NOMO-1 treated with DMSO at 0.1 percent for 48 hours (cell line): ENCODE data around the gene ZNF436.

Experiments used
- DNase-seq: peaks from one replicate; lab custom pipeline; 2025; ENCODE audit not compliant: unreplicated experiment; lab: John Stamatoyannopoulos, UW

The ZNF436 gene

DNA sequence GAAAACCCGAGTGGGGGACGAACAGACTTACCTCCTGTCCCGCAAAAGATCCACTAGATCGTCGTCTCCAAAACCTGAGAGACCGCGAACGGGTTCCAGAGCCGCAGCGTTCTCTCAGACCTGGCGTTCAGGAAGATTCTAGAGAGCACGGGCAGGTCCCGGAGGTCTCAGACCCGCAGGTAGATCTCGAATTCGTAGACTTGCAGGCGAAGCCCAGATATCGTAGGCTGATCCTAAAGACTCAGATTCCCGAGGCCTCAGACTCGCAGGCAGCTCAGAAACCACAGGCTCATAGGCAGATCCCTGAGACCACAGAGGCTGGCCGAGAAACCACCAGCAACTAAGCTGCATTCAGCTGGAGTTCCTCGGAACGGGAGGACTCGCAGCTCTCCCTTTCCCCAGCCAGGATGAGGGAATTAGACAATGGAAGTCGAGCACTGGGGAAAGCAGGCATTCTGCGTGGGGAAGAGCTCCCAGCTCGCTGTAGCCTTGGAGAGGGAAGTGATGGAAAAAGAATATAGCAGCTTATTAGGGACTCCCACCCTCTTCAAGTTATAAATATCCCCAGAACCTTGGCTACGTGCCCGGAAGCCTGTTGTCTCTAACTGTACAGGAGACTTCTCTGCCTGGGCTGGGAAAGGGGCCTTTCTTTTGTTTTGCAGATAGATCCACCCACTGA, at the start of gene ZNF436:
Gene ZNF436 (minus strand): TSS at position 502 of the 679 bp plus-strand sequence. CDS start 1,831 bp downstream, outside the sequence.
- peak; percentile 34 for DNase-seq

DNA sequence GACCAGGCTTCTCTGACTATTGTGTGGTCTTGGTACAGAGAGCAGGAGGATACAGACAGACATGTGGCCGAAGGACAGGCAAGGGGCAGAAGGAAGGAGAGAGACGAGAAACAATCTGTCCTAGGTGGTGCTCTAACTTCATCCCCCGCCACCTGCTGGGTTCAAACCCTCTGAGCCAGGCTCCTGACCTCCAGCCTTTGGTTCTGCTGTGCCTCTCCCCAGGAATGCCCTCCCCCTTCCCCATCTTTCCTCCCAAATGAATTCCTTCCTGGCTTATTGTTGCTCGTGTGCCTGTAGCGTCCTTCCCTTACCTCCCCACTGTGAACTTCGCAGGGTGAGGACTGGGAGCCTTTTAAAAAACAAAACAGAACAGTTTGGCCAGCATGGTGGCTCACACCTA, 49.5 kb upstream of the ZNF436 start:
- no peak for DNase-seq

DNA sequence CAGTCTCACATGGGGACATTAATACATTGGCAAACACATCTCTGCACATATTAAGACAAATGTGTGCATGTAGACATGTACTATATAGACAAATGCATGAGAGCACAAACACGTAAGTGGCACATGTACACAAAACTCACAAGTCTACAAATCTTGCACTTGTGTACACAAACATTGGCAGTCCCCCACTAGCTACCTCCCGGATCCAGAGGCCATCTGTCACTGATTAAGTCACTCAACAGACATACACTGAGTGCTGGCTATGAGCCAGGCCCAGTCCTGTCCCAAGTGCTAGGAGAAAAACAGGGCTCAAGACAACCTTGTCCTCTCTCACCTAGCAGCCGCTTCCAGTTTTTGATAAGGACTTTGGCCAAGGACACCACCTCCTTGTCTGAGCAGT, 47.9 kb upstream of the ZNF436 start:
- DNase-seq, result no peak

DNA sequence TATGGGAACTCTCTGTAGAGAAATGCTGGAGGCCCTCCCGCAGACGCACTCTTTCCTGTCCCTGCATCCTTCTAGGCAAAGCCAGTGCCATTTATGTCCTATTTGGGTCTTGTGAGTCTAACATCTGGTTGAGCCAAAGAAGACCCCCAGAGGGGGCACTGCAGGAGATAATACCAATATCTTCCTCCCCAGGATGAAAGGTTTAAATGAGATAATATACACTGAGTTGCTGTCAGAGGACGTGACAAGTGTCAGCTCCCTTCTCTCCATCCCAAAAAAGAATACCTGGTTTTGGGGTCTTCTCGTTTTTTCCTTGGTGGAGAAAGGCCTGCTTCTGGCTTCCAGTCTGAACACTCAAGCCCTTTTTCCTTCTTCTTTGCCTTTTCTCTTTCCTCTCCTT, 47.3 kb upstream of the ZNF436 start:
- DNase-seq, result no peak

DNA sequence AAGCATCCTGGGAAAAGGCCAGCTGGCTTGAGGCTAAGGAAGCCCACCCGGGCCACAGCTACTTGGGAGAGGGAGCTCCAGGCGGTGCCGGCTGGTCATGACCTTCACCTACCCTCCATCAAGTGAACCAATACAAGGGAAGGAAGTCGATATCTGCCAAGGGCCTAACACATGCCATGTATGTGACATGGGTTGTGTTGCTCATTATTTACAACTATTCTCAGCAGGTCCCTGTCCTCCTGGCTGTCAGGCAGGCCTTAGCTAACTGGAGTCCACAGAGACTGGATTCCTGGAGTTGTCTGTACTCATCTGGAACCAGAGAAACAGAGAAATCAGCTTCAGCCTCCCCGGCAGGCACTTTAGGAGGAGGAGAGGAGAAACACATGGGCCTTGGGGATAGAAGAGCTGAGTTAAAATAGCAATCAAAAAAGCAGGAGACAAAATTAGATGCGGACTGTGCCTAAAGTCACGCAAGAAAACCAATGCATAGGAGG, 39.2 kb upstream of the ZNF436 start:
- DNase-seq, result no peak

DNA sequence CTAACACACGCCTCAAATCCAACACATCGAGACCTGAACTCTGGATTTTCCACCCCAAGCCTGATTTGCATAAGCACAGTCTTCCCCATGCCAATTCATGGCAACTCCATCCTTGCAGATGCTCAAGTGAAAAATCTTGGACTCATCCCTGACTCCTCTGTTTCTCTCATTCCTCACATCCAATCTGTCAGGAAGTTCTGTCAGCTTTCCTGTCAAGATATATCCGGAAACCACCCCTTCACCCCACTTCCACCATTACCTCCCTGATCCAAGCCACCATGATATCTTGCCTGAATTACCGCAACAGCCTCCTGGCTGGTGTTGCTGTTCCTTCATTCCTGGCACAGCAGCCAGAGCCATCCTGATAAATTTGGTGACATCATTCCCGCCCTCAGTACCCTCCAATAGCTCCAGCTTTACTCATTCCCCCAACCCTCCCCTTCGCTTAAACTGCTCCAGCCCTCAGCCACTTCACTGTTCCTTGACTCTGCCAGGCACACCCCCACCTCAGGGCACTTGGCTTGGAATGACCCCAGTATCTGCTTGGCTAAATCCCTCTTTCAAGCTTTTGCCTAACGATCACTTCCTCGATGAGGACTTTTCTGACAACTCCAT, 37.5 kb upstream of the ZNF436 start:
- DNase-seq, result no peak

DNA sequence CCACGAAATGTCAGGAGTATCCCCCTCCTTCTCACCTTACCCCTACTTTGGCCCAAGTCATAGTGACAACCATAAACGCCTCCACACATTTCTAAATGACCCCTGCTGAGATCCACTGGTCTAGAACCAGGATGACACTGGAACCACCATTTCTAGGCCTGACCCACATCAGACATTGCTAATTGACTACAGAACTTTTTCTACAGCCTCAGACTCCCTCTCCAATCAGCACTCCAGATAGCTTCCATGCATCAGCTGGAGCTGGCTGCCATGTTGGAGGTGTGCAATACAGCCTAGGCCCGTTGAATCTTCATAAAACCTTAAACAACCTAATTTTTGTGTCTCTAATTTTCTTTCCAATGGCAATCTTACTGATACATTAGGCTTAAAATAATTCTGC, 36.3 kb upstream of the ZNF436 start:
- DNase-seq, result no peak

DNA sequence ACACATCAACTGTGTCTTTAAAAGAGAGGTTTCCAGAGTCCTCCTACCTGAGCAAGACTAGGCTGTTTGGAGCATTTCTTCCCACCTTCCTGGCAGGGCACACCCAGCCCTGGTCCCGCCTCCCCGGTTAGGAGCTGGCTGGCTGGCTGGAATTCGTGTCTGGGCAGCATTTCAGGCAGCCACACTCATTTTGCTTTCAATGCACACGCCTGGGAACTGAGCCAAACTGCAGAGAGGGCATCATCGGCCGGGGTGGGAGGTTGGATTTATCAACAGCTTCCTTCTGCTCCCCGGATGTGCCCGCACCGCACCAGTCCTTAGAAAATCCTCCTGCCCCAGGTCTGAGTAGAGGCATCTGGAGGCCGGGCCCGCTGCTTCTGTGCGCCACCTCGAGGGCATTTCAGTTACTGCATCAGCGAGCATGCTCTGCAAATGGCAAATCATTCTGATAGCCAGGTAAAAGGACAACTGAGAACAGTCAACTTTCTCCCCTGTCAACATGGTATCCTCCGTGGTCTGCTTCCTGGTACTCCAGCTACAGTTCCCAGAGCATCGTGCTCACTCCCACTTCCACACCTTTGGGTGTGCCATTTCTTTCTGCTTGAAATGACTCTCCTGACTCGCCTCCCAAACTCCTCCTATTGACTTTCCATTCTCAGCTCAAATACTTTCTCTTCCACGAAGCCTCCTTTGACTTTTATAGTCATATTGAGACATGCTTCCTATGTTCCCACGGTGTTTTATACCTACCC, 34.3 kb upstream of the ZNF436 start:
- peak; percentile 56 for DNase-seq

DNA sequence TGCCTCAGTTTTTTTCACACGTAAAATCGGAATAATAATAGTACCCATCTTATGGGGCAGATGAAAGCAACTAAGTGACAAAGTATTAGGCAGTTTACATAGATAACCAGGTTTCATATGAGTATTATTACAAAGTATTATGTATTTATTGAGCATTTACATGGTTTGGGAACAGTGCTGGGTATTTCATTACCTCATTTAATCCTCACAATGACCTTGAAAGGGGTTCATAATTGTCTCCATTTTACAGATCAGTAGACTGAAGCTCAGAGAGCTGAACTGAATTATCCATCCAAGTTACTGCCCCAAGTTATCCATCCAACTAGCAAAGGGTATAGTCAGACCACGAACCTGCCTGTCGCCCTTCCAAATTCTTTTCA, 33.7 kb upstream of the ZNF436 start:
- no peak for DNase-seq

DNA sequence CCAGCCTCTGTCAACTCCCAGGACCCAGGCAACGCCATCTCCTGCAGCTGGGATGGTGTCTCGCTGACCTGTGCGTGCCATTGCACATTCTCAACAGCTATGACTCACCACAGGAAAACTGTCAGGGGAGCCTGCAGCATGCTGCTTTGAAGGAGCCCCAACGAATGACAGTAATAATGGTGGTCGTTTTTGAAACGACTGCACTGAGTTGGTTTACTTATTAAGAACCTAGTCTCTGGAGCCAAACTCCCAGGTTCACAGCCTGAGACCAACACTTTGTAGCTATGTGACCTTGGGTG, 33.4 kb upstream of the ZNF436 start:
- peak; percentile 24 for DNase-seq

DNA sequence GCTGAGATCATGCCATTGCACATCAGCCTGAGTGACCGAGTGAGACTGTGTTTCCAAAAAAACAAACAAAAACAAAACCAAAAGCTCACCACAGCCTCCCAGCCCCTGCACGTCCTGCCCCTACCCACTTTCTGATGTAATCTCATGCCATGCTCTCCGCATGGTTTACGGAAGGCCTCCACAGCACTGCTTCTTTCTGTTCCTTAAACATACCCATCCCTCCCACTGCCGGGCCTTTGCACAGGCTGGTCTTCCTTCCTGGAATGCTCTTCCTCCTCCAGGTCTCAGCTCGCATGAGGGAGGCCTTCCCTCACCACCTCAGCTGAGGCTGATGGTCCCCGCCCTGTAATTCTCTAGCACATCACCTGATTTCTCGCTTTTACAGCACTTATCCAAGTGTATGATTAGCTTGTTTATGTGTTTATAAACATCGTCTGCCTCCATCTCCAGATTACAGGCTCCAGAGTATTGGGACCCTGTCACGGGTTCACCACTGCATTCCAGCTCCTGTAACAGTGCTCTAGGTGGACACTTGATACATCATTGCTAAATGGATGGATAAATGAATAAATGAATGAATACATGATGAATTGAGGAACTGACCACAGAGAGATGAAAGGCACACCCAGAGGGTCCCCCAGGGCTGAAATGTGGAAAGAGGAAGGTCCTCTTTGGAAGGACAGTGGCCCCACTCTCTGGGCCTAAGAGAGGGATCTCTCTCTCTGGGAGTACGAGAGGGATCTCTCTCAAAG, 32.8 kb upstream of the ZNF436 start:
- peak; percentile 52 for DNase-seq

DNA sequence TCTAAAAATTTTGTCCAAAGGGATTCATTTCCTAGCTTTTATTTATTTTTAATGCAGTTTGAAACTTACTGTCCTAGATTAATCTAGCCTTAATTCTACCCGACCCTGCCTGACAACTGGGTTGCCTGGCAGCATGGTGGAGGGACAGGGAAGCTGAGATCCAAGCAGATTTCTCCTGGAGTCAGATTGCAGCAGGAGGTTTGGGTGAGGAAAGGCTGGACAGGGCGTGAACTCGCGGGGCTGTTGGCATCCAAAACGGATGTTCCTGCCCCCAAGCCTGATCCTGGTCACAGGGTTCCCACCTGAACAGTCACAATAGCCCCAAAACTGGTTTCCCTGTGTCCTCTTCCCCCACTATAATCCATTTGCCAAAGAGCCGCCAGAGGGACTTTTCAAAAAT, 31.7 kb upstream of the ZNF436 start:
- no peak for DNase-seq

DNA sequence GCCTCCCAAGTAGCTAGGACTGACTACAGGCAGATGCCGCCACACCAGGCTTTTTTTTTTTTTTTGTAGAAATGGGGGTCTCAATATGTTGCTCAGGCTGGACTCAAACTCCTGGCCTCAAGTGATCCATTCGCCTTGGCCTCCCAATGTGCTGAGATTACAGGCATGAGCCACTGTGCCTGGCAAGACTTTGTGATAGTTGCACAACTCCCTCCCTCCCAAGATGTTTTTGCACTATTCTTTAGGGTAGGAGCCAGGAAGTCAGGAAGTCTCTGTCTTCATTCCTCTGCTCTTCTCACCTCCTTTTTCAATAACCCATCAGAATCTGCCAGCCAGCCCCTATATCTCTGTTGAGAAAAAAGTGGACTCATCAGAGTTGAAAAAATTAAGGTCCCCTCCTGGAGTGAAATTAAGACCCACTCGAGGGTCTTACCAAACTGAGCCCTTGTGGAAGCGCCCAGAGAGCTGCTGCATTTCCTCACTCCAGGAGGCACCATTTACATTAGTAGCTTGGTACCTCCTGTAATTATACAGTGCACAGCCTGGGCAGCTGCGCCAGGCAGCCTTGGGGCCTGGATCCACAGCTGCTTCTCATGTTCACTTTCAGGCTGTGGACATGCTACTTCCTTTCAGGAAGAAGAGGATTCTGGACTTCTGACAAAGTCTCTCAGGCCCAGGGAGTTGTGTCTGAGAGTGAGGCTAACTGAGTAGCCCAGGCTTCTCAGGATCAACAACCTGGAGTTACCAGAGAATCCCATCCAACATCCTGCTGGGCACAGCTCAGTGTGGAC, 30.9 kb upstream of the ZNF436 start:
- no peak for DNase-seq

DNA sequence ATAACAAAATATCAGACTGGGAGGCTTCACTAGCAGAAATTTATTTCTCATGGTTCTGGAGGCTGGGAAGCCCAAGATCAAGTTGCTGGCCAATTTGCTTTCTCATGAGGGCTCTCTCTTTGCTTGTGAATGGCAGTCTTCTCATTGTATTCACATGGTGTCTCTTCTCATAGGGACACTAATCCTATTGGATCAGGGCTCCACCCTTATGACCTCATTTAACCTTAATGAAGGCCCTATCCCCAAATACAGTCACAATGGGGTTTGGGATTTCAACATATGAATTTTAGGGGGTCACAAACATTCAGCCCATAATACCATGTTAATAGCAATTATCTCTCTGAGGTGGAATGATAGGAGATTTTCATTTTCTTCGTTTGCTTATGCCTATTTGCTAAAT, 29.6 kb upstream of the ZNF436 start:
- no peak for DNase-seq

DNA sequence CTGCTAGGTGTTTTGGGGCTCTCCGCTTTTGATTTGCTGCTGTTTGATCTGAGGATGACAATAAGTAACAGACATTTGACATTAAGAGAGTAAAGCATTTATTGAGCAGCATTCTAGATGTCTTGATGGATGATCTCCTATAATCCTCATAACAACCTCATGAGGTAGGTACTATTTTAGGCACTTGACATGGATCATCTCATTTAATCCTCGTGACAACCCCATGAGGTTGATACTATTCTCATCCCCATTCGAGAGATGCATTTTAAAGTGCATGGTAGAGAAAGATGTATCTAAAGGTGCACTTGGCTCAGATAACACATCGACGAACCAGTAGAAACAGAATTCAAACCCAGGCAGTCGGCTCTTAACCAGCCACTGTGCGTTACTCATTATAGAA, 28.3 kb upstream of the ZNF436 start:
- DNase-seq, result no peak

DNA sequence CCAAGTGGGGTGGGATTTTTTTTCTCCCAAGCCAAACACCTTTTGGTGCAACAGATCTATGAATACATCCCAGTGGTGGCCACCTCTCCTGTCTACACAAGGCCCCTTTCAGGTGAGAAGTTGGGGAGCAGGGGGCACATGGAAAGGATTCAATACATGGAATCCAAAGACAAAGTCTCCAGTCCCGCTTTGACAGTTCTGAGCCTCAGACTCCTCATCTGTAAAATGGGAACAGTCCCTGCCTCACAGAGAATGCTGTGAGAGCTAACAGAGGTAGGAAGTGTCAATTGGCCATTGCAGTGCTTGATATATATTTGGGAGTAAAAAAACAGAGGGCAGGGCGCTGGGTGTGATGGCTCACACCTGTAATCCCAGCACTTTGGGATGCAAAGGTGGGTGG, 26.7 kb upstream of the ZNF436 start:
- no peak for DNase-seq

DNA sequence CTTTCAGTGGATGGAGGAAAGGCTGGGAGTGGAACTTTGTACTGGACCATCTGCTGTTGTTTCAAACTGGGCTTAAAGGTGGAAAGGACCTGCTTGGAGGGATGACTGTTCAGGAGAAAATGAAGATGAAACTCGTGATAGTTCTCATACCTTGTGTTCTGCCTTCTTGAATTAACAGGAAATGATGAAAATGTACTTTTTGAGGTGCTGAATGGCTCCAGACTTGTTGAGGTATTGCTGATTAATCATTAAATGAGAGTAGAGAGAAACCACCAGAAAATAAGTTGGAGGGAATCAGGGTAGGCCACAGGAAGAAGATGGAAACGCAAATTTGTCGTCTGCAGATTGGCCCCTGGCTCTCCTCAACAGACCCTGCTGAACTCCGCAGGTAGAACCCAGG, 26.2 kb upstream of the ZNF436 start:
- no peak for DNase-seq

DNA sequence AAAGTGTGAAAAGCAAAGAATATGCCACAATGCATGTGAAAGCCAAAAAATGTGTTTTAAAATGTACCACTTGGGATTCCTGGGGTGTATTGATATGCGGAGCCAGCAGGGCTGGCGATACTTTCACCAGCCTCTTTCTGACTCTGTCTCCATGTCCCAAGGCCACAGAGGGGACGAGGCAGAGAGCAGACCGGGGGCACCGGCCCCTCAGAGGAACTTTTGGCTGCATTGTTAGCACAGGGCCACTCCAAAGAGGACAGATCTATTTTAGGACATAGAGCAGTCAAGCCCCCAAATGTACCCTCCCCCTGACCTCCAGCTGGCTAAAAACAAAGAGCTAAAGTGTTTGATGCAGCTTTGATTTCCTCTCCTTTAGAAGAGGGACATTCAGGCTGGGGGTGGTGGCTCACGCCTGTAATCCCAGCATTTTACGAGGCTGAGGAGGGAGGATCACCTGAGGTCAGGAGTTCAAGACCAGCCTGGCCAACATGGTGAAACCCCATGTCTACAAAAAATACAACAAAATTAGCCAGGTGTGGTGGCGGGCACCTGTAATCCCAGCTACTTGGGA, 25.6 kb upstream of the ZNF436 start:
- DNase-seq, result no peak

DNA sequence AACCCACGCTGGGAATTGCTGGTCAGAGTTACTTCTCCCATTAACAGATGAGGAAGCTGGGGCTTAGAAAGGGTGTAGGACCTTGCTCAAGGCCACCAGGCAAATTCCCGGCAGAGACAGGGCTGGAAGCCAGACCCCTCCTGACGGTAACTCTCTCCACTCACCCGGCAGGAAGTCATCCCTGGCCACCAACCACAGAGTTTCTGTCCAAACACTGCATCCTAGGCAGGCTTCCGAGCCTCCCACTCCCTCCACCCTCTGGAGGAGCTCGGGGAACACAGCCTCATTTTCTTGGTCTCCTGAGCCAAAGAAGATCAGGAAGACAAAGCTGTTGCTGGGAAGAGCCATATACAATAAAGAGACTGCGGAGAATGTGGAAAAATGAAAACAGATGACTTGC, 25.0 kb upstream of the ZNF436 start:
- DNase-seq, result no peak

DNA sequence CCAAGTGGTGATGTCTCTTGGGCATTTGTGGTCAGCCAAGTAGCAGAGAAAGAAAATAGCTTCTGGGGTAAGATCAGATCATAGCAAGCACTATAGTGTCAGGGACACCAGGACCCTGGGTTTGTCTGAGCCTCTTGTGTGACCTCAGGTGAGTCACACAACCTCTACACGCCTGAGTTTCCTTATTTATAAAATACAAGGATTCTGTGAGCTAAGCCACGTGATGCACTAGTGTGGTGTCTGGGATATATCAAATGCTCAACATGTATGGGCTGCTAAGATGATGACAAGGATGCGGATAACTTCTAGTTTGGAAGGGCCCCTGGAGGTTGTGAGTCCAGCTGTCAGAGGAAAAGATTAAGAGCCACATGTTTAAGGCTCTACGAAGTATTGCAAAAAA, 24.5 kb upstream of the ZNF436 start:
- DNase-seq, result no peak

DNA sequence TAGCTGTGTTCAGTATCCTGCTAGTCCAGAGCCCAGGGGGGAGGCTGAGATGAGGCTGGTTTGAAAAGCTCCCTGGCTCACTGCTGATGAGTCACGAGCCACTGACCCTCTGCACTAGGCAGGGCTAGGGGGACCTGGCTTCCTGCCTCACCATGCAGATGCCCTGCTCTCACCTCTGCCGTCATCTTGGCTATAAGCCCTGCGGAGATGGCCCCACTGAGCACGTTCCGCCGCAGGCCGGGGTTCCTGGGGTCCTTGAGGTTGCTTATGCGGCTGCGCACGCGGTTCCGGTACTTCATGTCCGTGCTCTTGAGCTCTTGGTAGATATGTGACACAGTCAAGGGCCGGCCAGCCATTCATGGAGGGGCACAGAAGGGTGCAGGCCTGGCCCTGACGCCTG, 24.1 kb upstream of the ZNF436 start:
- DNase-seq, result no peak
